ACC112 (cell line): Measurements from ENCODE around the gene RHCE.
A peak's percentile ranks its signal among the peaks of the same experiment; 100 is the strongest.
"Not testable (repeated sequence)": the region's sequence is repeated elsewhere in the genome, so short reads cannot be mapped to it uniquely, and the experiment has no call there.

Experiments
- H2AFZ ChIP-seq: fragments of 200-600 bp; sonication (generic); one replicate; pipeline ENCODE4 v1.6.0; 2017; ENCODE audit warnings: antibody characterized with exemption, low read length; ENCODE audit not compliant: unreplicated experiment
- H3K27ac ChIP-seq: fragments of 200-600 bp; sonication (generic); 2 replicates; pipeline ENCODE4 v1.5.1; 2014; ENCODE audit warnings: low read depth, mild to moderate bottlenecking, antibody characterized with exemption, low read length, moderate library complexity
- H3K27me3 ChIP-seq: fragments of 200-600 bp; sonication (generic); 2 replicates; pipeline ENCODE4 v1.6.1; 2014; ENCODE audit warnings: mild to moderate bottlenecking, antibody characterized with exemption, low read length, moderate library complexity, mixed read lengths; ENCODE audit not compliant: insufficient read depth
- H3K36me3 ChIP-seq: fragments of 200-600 bp; sonication (generic); 2 replicates; pipeline ENCODE4 v1.6.1; 2016; ENCODE audit warnings: mild to moderate bottlenecking, antibody characterized with exemption, low read length, moderate library complexity, mixed read lengths; ENCODE audit not compliant: insufficient read depth
- H3K4me1 ChIP-seq: fragments of 200-600 bp; sonication (generic); one replicate; pipeline ENCODE4 v1.6.1; 2016; ENCODE audit warnings: low read length, mixed read lengths; ENCODE audit not compliant: insufficient read depth, unreplicated experiment, control insufficient read depth
- H3K4me3 ChIP-seq: fragments of 200-600 bp; sonication (generic); 2 replicates; pipeline ENCODE4 v1.5.1; 2014; ENCODE audit warnings: mild to moderate bottlenecking, low read depth, low read length
- H3K79me2 ChIP-seq: fragments of 200-600 bp; sonication (generic); one replicate; pipeline ENCODE4 v1.6.0; 2016; ENCODE audit warnings: low read length; ENCODE audit not compliant: control insufficient read depth, unreplicated experiment, insufficient read depth

The RHCE gene

GRCh38 chr1:25420715-25421114, at the start of gene RHCE:
Gene RHCE (minus strand): TSS chr1:25420825. CDS start chr1:25420786, 39 bp downstream.
- H3K27me3 ChIP-seq, H2AFZ ChIP-seq, H3K27ac ChIP-seq: not testable (repeated sequence)

GRCh38 chr1:25469177-25469576, 48.6 kb upstream of the RHCE start:
- peak overlapping the region; percentile 71 for H3K27ac ChIP-seq
- peaks cover 18% of the 10 kb centered on the region for H3K4me1 ChIP-seq
- no peak overlapping the region for H3K4me3 ChIP-seq
- H3K36me3 ChIP-seq, result no peaks in the 10 kb centered on the region
- peaks cover 3% of the 10 kb centered on the region for H3K79me2 ChIP-seq
- no peak overlapping the region for H2AFZ ChIP-seq
- H3K27me3 ChIP-seq, result no peaks in the 10 kb centered on the region

More at GRCh38 chr1:25420715-25421114, at the start of gene RHCE:
- not testable (repeated sequence) for H3K36me3 ChIP-seq, H3K79me2 ChIP-seq, H3K4me3 ChIP-seq, H3K4me1 ChIP-seq

- Histone ChIP-seq H3K36me3 (no peaks in the 10 kb centered on the region), H3K27me3 (no peaks in the 10 kb centered on the region), H3K4me3 (no peak overlapping the region), H3K79me2 (no peaks in the 10 kb centered on the region), H3K4me1 (peaks cover 18% of the 10 kb centered on the region), H3K27ac (peak overlapping the region; percentile 71; the same call in 1 of the 2 replicates), H2AFZ (no peak overlapping the region)
These were observed 47.4 kb upstream of the RHCE start for GRCh38 chr1:25468033-25468432.

- no peak overlapping the region for H2AFZ ChIP-seq
- no peak overlapping the region for H3K4me3 ChIP-seq
- no peak overlapping the region for H3K27ac ChIP-seq
- no peaks in the 10 kb centered on the region for H3K36me3 ChIP-seq
- peaks cover 18% of the 10 kb centered on the region for H3K4me1 ChIP-seq
- H3K27me3 ChIP-seq, result no peaks in the 10 kb centered on the region
- no peaks in the 10 kb centered on the region for H3K79me2 ChIP-seq
These were observed 47.0 kb upstream of the RHCE start for GRCh38 chr1:25467616-25468015.

GRCh38 chr1:25467193-25467592, 46.6 kb upstream of the RHCE start:
- Histone ChIP-seq H3K4me3 (no peak overlapping the region), H3K79me2 (no peaks in the 10 kb centered on the region), H2AFZ (no peak overlapping the region), H3K27me3 (no peaks in the 10 kb centered on the region), H3K36me3 (no peaks in the 10 kb centered on the region), H3K4me1 (peaks cover 18% of the 10 kb centered on the region), H3K27ac (no peak overlapping the region)

- Histone ChIP-seq H3K36me3 (peaks cover 15% of the 10 kb centered on the region), H3K27me3 (no peaks in the 10 kb centered on the region), H3K4me1 (no peaks in the 10 kb centered on the region), H3K27ac (no peak overlapping the region), H2AFZ (no peak overlapping the region), H3K4me3 (no peak overlapping the region), H3K79me2 (no peaks in the 10 kb centered on the region)
These were observed 42.1 kb upstream of the RHCE start for GRCh38 chr1:25462732-25463131.

DNA sequence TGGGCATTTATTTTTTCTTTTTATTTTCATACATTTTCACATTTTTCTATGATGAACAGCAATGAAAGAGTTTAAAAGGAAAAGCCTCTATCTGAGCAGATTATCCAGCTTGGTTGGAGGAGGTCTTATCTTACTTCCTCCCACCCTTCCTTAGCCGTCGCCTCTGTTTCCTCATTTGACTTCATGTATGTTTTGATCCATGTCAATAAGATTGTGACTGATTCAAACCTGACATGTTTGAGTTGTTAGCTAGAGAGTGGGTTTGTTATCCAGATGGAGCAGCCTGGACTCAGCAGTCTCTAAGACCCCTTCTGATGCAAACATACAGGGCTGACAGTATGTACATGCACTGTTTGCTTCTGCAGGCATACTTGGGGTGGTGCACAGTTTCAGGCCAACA, 41.2 kb upstream of the RHCE start:
- Histone ChIP-seq H3K4me1 (no peaks in the 10 kb centered on the region), H3K27me3 (no peaks in the 10 kb centered on the region), H3K36me3 (peaks cover 16% of the 10 kb centered on the region), H2AFZ (no peak overlapping the region), H3K79me2 (no peaks in the 10 kb centered on the region), H3K4me3 (no peak overlapping the region), H3K27ac (no peak overlapping the region)

DNA sequence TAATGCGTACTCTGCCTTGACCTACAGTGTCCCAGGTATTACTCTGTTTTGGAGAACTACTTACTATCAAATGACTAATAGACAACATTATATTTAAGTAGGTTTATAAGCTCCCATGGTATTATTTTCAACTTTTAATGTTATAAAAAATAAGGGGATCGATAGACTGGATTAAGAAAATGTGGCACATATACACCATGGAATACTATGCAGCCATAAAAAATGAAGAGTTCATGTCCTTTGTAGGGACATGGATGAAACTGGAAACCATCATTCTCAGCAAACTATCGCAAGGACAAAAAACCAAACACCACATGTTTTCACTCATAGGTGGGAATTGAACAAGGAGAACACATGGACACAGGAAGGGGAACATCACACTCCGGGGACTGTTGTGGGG, 40.2 kb upstream of the RHCE start:
- peaks cover 22% of the 10 kb centered on the region for H3K36me3 ChIP-seq
- not testable (repeated sequence) for H3K4me3 ChIP-seq, H2AFZ ChIP-seq, H3K4me1 ChIP-seq, H3K27ac ChIP-seq, H3K27me3 ChIP-seq, H3K79me2 ChIP-seq

GRCh38 chr1:25460020-25460419, 39.4 kb upstream of the RHCE start:
- no peaks in the 10 kb centered on the region for H3K79me2 ChIP-seq
- no peak overlapping the region for H2AFZ ChIP-seq
- H3K27me3 ChIP-seq, result no peaks in the 10 kb centered on the region
- H3K36me3 ChIP-seq, result peaks cover 28% of the 10 kb centered on the region
- H3K27ac ChIP-seq, result no peak overlapping the region
- H3K4me1 ChIP-seq, result no peaks in the 10 kb centered on the region
- H3K4me3 ChIP-seq, result no peak overlapping the region

DNA sequence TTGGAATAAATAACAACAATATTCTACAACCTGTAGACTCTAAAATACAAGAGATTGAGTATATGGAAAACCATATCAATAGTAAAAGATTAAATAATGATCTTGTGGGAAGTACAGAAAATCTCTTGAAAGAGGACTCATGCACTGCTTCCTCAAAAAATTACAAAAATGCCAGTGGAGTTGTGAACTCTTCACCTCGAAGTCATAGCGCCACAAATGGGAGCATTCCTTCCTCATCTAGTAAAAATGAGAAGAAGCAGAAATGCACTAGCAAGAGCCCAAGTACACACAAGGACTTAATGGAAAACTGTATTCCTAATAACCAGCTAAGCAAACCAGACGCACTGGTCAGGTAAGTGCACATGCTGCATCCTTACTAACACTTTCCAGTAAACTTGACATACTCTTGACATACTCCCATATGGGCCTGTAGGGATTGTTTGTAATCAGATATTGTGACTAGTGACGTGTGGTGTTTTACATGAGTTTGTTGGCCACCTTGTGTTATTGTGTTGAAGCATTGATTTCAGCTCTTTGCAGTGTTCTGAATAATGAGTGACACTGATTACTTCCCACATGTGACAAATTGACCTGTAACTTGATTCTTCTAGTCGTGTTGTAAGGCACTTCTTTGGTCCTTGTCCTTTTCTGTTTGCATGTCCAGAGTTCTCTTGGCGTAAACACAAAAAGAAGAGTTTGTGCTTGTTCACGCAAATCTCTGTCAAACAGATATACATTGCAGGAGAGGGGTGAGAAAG, 38.1 kb upstream of the RHCE start:
- Histone ChIP-seq H3K27me3 (no peaks in the 10 kb centered on the region), H3K4me1 (no peaks in the 10 kb centered on the region), H3K36me3 (peaks cover 28% of the 10 kb centered on the region), H2AFZ (no peak overlapping the region), H3K4me3 (no peak overlapping the region), H3K27ac (no peak overlapping the region), H3K79me2 (no peaks in the 10 kb centered on the region)

GRCh38 chr1:25456502-25456901, 35.9 kb upstream of the RHCE start:
- H2AFZ ChIP-seq, result no peak overlapping the region
- H3K27me3 ChIP-seq, result no peaks in the 10 kb centered on the region
- peaks cover 28% of the 10 kb centered on the region for H3K36me3 ChIP-seq
- no peak overlapping the region for H3K27ac ChIP-seq
- H3K79me2 ChIP-seq, result no peaks in the 10 kb centered on the region
- H3K4me1 ChIP-seq, result no peaks in the 10 kb centered on the region
- no peak overlapping the region for H3K4me3 ChIP-seq
